K562 (cell line): ENCODE data around the gene ANXA10. TPM values are rescaled to one million over a fixed set of nuclear protein-coding genes. Genes with fewer than 3 reads are reported as not detected.

ENCODE experiments used
- ATAC-seq: fragments of 200-7000 bp; cut with Tn5 transposase; 3 replicates; pipeline ENCODE4 v1.9.1; 2020; ENCODE audit warnings: moderate library complexity
- Bru-seq: library from RNA; stranded (reverse); fragments of 400-500 nt; gene quantifications from one replicate; lab custom pipeline; 2021; lab: Mats Ljungman, UMichigan
- BruChase-seq, 2 experiments: library from RNA; stranded (reverse); fragments of 400-500 nt; gene quantifications; one replicate each; lab custom pipeline; 2021; lab: Mats Ljungman, UMichigan
- BruUV-seq: library from RNA; stranded (reverse); fragments of 400-500 nt; replicated peaks from 2 replicates; lab custom pipeline; 2021; lab: Mats Ljungman, UMichigan
- CTCF ChIA-PET: fragments of 300-600 bp; formaldehyde crosslinking; extraction: SDS; loops from one replicate; lab custom pipeline; 2021; ENCODE audit warnings: low intra/inter-chr PET ratio; lab: Yijun Ruan, JAX
- POLR2A ChIA-PET: fragments of 300-600, 350-650 bp; sonication (Branson Sonifier 250); formaldehyde crosslinking; extraction: SDS; loops from one replicate; lab custom pipeline; 2021; ENCODE audit warnings: antibody characterized with exemption, inconsistent platforms; lab: Yijun Ruan, JAX
- DNase-seq, 4 experiments: peaks; one replicate each; pipeline versions ENCODE4 v3.0.0 to v3.0.0-alpha.2; 2011 to 2018; ENCODE audit warnings: low spot score in 3 of 4, mixed read lengths in 3 of 4; ENCODE audit errors: extremely low read depth in 1 of 4
- FAIRE-seq: peaks from 2 replicates; lab custom pipeline; 2011; peaks lifted over from hg19 to GRCh38; lab: Jason Lieb, UNC
- H2AFZ ChIP-seq: 2 replicates; pipeline ENCODE4 v1.6.0; 2011; ENCODE audit warnings: low read depth, low read length, control low read depth, inconsistent platforms
- H3K27ac ChIP-seq: fragments of 200-600 bp; 3 replicates; pipeline ENCODE4 v1.8.0; 2011; ENCODE audit warnings: low read depth, mild to moderate bottlenecking, control low read depth, inconsistent platforms, low read length, moderate library complexity, mixed read lengths; ENCODE audit errors: extremely low read depth
- H3K27me3 ChIP-seq, 2 experiments: fragments of 300-600 bp in 1 of 2; 2 replicates in 1 of 2; 3 replicates in 1 of 2; pipeline versions ENCODE4 v1.6.0 to v1.8.0; 2011; ENCODE audit warnings: inconsistent platforms in 2 of 2, low read length in 2 of 2, mild to moderate bottlenecking in 1 of 2, mixed read lengths in 1 of 2, moderate library complexity in 1 of 2; ENCODE audit not compliant: control insufficient read depth in 2 of 2, insufficient read depth in 2 of 2
- H3K36me3 ChIP-seq: fragments of 300-600 bp; 3 replicates; pipeline ENCODE4 v1.8.0; 2011; ENCODE audit warnings: mild to moderate bottlenecking, low read length, inconsistent platforms; ENCODE audit not compliant: control insufficient read depth, insufficient read depth
- H3K4me1 ChIP-seq, 2 experiments: fragments of 200-600 bp in 1 of 2; replicated peaks in 1 of 2; 2 replicates in 1 of 2; 3 replicates in 1 of 2; pipeline versions ENCODE4 v1.5.1 to v1.8.0; 2011; ENCODE audit warnings: inconsistent platforms in 2 of 2, low read length in 2 of 2, mild to moderate bottlenecking in 1 of 2, mixed read lengths in 1 of 2, moderate library complexity in 1 of 2; ENCODE audit not compliant: control insufficient read depth in 2 of 2, insufficient read depth in 2 of 2
- H3K4me2 ChIP-seq: 2 replicates; pipeline ENCODE4 v1.6.1; 2011; ENCODE audit warnings: low read length, control low read depth, inconsistent platforms, mixed read lengths; ENCODE audit not compliant: insufficient read depth
- H3K4me3 ChIP-seq: fragments of 200-600 bp; sonication (generic), shearing (Covaris generic); 2 replicates; pipeline ENCODE4 v1.5.1; 2016; ENCODE audit warnings: control low read depth, inconsistent platforms
- H3K79me2 ChIP-seq: fragments of 200-600 bp; 3 replicates; pipeline ENCODE4 v1.8.0; 2011; ENCODE audit warnings: low read length, inconsistent platforms; ENCODE audit not compliant: control insufficient read depth, insufficient read depth
- H3K9ac ChIP-seq, 2 experiments: 2 replicates each; pipeline versions ENCODE4 v1.6.0 to v1.6.1; 2011; ENCODE audit warnings: low read depth in 2 of 2, low read length in 2 of 2, control low read depth in 1 of 2, inconsistent platforms in 1 of 2, mild to moderate bottlenecking in 1 of 2, mixed read lengths in 1 of 2; ENCODE audit not compliant: insufficient read depth in 1 of 2
- H3K9me1 ChIP-seq: one replicate; pipeline ENCODE4 v1.6.0; 2011; ENCODE audit warnings: inconsistent platforms, mild to moderate bottlenecking, low read length, moderate library complexity; ENCODE audit not compliant: control insufficient read depth, insufficient read depth
- H3K9me3 ChIP-seq: replicated peaks from 2 replicates; pipeline ENCODE4 v1.5.1; 2011; ENCODE audit warnings: low read depth, low read length, inconsistent platforms; ENCODE audit not compliant: control insufficient read depth, insufficient read depth
- H4K20me1 ChIP-seq: replicated peaks from 2 replicates; pipeline ENCODE4 v1.6.1; 2011; ENCODE audit warnings: low read length, inconsistent platforms, mixed read lengths; ENCODE audit not compliant: control insufficient read depth, insufficient read depth
- CTBP1 ChIP-seq: fragments of 450-650 bp; IDR thresholded peaks from 2 replicates; pipeline ENCODE4 v1.6.1; 2016; ENCODE audit warnings: borderline replicate concordance
- GABPB1 ChIP-seq: sonication (generic); formaldehyde crosslinking; IDR thresholded peaks from 2 replicates; pipeline ENCODE4 v1.8.0; 2022; ENCODE audit warnings: mild to moderate bottlenecking, missing genetic modification reagents
- GATAD2A ChIP-seq: fragments of 450-650 bp; IDR thresholded peaks from 2 replicates; pipeline ENCODE4 v1.6.1; 2017
- HES1 ChIP-seq: fragments of 450-650 bp; IDR thresholded peaks from 2 replicates; pipeline ENCODE4 v1.6.1; 2016; ENCODE audit warnings: low read depth, mild to moderate bottlenecking, moderate library complexity
- NBN ChIP-seq: fragments of 450-650 bp; IDR thresholded peaks from 2 replicates; pipeline ENCODE4 v1.6.1; 2016; ENCODE audit warnings: low read depth, mild to moderate bottlenecking
- POLR3G ChIP-seq: IDR thresholded peaks from 2 replicates; pipeline ENCODE4 v1.6.1; 2011; ENCODE audit not compliant: insufficient read length, insufficient replicate concordance; ENCODE audit errors: extremely low read depth
- PPARD ChIP-seq: fragments of 250-450 bp; sonication (Bioruptor Pico); IDR thresholded peaks from 2 replicates; pipeline ENCODE4 v1.8.0; 2022; ENCODE audit warnings: inconsistent platforms, mild to moderate bottlenecking, moderate library complexity
- RHOXF2B ChIP-seq: fragments of 250-450 bp; sonication (Bioruptor Pico); conservative IDR thresholded peaks from 2 replicates; pipeline ENCODE4 v1.5.1; 2021
- SAP30 ChIP-seq: fragments of 200-600 bp; sonication (generic); IDR thresholded peaks from 2 replicates; pipeline ENCODE4 v1.6.1; 2012; ENCODE audit warnings: borderline replicate concordance, low read depth, mild to moderate bottlenecking, moderate library complexity, low read length, control low read depth, inconsistent platforms; ENCODE audit not compliant: insufficient read depth, poor library complexity, severe bottlenecking
- TBP ChIP-seq: optimal IDR thresholded peaks from 2 replicates; pipeline ENCODE3; 2011; ENCODE audit warnings: low read depth, low read length, improper control_type of control experiment
- ZNF217 ChIP-seq: sonication (generic); formaldehyde crosslinking; IDR thresholded peaks from 2 replicates; pipeline ENCODE4 v1.8.0; 2022; ENCODE audit warnings: mild to moderate bottlenecking, missing genetic modification reagents
- WGBS: fragments of 100-300 bp; shearing (Covaris generic); methylation state at CpG from one replicate; pipeline ENCODE4 v1.1.6; 2016; ENCODE audit warnings: low coverage, mixed read lengths; ENCODE audit not compliant: insufficient coverage; ENCODE audit errors: missing lambda C conversion rate; 5-methylcytosine and 5-hydroxymethylcytosine counted together
- in situ Hi-C: fragments of 300-500 bp; cut with MboI; formaldehyde crosslinking; loops from 4 replicates; pipeline ENCODE4 v1.15.0; 2018; ENCODE audit warnings: inconsistent platforms, mixed read lengths
- intact Hi-C: fragments of 100-400 bp; cut with micrococcal nuclease; formaldehyde crosslinking; loops from 2 replicates; pipeline ENCODE4 v1.14.2; 2022
- long read RNA-seq, 3 experiments: library from polyadenylated mRNA in 2 of 3; library from RNA in 1 of 3; unstranded in 2 of 3; stranded (forward) in 1 of 3; transcript quantifications; one replicate each; pipeline ENCODE4 v2.0.0, GENCODE V29; 2019 to 2022
- polyA minus RNA-seq, 3 experiments: library from RNA; depleted of rRNA, polyadenylated mRNA; stranded (reverse); fragments of >200 nt; gene quantifications; 2 replicates each; pipeline ENCODE4 v1.2.3, GENCODE V29; 2011
- polyA plus RNA-seq, 8 experiments: library from polyadenylated mRNA; depleted of rRNA in 4 of 8; stranded (reverse) in 5 of 8; unstranded in 3 of 8; fragments of >200 nt; fragmentation: Nextera tagmentation in 2 of 8; fragmentation: Illumina TruSeq in 1 of 8; extraction: Ambion mirVana in 2 of 8; extraction: Trizol in 1 of 8; gene quantifications; 2 replicates each; pipeline versions ENCODE4 v1.2.1 to v1.2.3, GENCODE V29; 2011 to 2014; ENCODE audit warnings: inconsistent platforms in 1 of 8, missing spikeins in 1 of 8
- total RNA-seq, 7 experiments: library from RNA; depleted of rRNA in 6 of 7; stranded (reverse); fragments of >200 nt in 6 of 7; fragmentation: Illumina TruSeq in 2 of 7; extraction: Trizol in 2 of 7; gene quantifications; 2 replicates each; pipeline versions ENCODE4 v1.2.1 to v1.2.3, GENCODE V29; 2011 to 2021; ENCODE audit warnings: low replicate concordance in 1 of 7
- TF ChIP-seq, protein P1 (sequence below): fragments of 250-450 bp; sonication (Bioruptor Pico); IDR thresholded peaks from 2 replicates; pipeline ENCODE4 v1.8.0; 2021; ENCODE audit warnings: moderate library complexity, mild to moderate bottlenecking, inconsistent platforms

Gene ANXA10, protein sequence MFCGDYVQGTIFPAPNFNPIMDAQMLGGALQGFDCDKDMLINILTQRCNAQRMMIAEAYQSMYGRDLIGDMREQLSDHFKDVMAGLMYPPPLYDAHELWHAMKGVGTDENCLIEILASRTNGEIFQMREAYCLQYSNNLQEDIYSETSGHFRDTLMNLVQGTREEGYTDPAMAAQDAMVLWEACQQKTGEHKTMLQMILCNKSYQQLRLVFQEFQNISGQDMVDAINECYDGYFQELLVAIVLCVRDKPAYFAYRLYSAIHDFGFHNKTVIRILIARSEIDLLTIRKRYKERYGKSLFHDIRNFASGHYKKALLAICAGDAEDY
- total RNA-seq (2011; cell fraction: chromatin; rRNA removed; ENCODE audit: low replicate concordance) = not detected in 2 replicates
- not detected in 2 replicates for total RNA-seq (2011; cell fraction: nucleolus; rRNA removed)
- not detected in 2 replicates for total RNA-seq (2011; cell fraction: nucleoplasm; rRNA removed)
- not detected in 2 replicates for total RNA-seq (2014; rRNA removed)
- not detected in 2 replicates for total RNA-seq (2014; rRNA removed; fragmentation: Illumina TruSeq; extraction: Trizol)
- not detected in 2 replicates for total RNA-seq (2015; rRNA removed; fragmentation: Illumina TruSeq; extraction: Trizol)
- total RNA-seq (2021) = not detected in 2 replicates
- not detected in 2 replicates for polyA plus RNA-seq (2011; rRNA removed)
- polyA plus RNA-seq (2011; cell fraction: cytosol; rRNA removed) = not detected in 2 replicates
- polyA plus RNA-seq (2011; cell fraction: nucleus; rRNA removed) = not detected in 2 replicates
- polyA plus RNA-seq (2012) = not detected in 2 replicates
- polyA plus RNA-seq (2014; fragmentation: Illumina TruSeq; extraction: Trizol) = not detected in 2 replicates
- polyA plus RNA-seq (2014; fragmentation: Nextera tagmentation; extraction: Ambion mirVana) = not detected
- polyA plus RNA-seq (2014; rRNA removed) = not detected in 2 replicates
- polyA minus RNA-seq (2011; rRNA and poly(A)+ RNA removed) = not detected in 2 replicates
- polyA minus RNA-seq (2011; cell fraction: cytosol; rRNA and poly(A)+ RNA removed) = not detected in 2 replicates
- polyA minus RNA-seq (2011; cell fraction: nucleus; rRNA and poly(A)+ RNA removed) = not detected in 2 replicates
- percentile 2 among the genes with signal in this experiment for Bru-seq, nascent RNA
- percentile 1 among the genes with signal in this experiment for BruChase-seq, experiment 1, labeled RNA remaining after a 2-hour chase
- BruChase-seq, experiment 2, labeled RNA remaining after a 6-hour chase = percentile 4 among the genes with signal in this experiment
- long read RNA-seq, experiment 1 = 0 reads
- long read RNA-seq, experiment 2 = 0 reads
- long read RNA-seq, experiment 3 = 0 reads

DNA sequence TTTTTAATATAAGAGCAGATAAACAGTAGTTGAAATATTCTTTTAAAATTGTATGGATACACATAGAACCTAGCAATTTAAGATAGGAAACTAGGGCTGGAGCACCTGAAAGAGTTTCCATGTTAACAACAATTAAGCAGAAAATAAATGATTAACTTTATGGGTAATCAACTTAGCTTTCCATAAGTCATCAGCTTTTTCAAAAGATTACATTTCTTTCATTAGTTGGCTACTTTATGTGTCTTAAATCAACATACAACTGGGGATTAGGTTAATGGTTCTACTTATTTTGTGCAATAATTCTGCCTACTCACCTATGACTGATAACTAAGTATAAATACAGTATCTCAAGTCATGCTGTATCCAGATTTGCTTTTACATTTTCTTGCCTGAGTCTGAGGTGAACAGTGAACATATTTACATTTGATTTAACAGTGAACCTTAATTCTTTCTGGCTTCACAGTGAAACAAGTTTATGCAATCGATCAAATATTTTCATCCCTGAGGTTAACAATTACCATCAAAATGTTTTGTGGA, at the start of gene ANXA10:
Gene ANXA10, plus strand, starts transcription at position 362 of the 537 bp plus-strand sequence. Its CDS starts 164 bp downstream, at position 526.
- H3K9me3 ChIP-seq = no peaks in the 10 kb centered on the region
- ATAC-seq = no peak
- POLR2A ChIA-PET = no interaction called here
- H4K20me1 ChIP-seq = no peaks in the 10 kb centered on the region
- no peaks in the 10 kb centered on the region for H3K79me2 ChIP-seq
- in situ Hi-C loops = no loop called here
- no peaks in the 10 kb centered on the region for H3K9me1 ChIP-seq
- BruUV-seq = no TSS peak
- no peak within 1 kb of the TSS for H3K27ac ChIP-seq
- H3K4me2 ChIP-seq = no peak within 1 kb of the TSS
- no peaks in the 10 kb centered on the region for H3K27me3 ChIP-seq
- intact Hi-C loops = no loop called here
- 0% methylated on average over 1 of the region's 1 CpG for WGBS
- no peak within 1 kb of the TSS for H2AFZ ChIP-seq
- no peak for FAIRE-seq
- no peaks in the 10 kb centered on the region for H3K4me1 ChIP-seq
- no peak for DNase-seq
- CTCF ChIA-PET = no interaction called here
- no peak within 1 kb of the TSS for H3K4me3 ChIP-seq
- H3K9ac ChIP-seq = no peak within 1 kb of the TSS
- H3K36me3 ChIP-seq = no peaks in the 10 kb centered on the region
- TF ChIP-seq GABPB1 (no peak), HES1 (no peak), POLR3G (no peak), TBP (no peak), PPARD (CRISPR knock-in tag) (no peak), GATAD2A (no peak), ZNF217 (CRISPR knock-in tag) (no peak), CTBP1 (no peak), RHOXF2B (CRISPR knock-in tag) (no peak), SAP30 (no peak), NBN (no peak)
- TF ChIP-seq, protein P1, sequence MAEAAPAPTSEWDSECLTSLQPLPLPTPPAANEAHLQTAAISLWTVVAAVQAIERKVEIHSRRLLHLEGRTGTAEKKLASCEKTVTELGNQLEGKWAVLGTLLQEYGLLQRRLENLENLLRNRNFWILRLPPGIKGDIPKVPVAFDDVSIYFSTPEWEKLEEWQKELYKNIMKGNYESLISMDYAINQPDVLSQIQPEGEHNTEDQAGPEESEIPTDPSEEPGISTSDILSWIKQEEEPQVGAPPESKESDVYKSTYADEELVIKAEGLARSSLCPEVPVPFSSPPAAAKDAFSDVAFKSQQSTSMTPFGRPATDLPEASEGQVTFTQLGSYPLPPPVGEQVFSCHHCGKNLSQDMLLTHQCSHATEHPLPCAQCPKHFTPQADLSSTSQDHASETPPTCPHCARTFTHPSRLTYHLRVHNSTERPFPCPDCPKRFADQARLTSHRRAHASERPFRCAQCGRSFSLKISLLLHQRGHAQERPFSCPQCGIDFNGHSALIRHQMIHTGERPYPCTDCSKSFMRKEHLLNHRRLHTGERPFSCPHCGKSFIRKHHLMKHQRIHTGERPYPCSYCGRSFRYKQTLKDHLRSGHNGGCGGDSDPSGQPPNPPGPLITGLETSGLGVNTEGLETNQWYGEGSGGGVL = no peak
